GM13976 (cell line): ENCODE measurements around the gene IKZF1.

Experiments
- DNase-seq: peaks from one replicate; pipeline ENCODE4 v3.0.0; 2012; ENCODE audit warnings: low spot score
- CTCF ChIP-seq: IDR thresholded peaks from 2 replicates; pipeline ENCODE4 v1.5.1; 2012; ENCODE audit warnings: borderline replicate concordance, mild to moderate bottlenecking; ENCODE audit not compliant: insufficient read depth; ENCODE audit errors: extremely low read depth, missing control alignments, control extremely low read depth
- in situ Hi-C: fragments of 300-500 bp; cut with MboI; formaldehyde crosslinking; loops from one replicate; pipeline ENCODE4 v1.12.0; 2022; ENCODE audit warnings: low sequenced_read_pairs, mixed read lengths, inconsistent platforms; ENCODE audit not compliant: unreplicated experiment

The IKZF1 gene

DNA sequence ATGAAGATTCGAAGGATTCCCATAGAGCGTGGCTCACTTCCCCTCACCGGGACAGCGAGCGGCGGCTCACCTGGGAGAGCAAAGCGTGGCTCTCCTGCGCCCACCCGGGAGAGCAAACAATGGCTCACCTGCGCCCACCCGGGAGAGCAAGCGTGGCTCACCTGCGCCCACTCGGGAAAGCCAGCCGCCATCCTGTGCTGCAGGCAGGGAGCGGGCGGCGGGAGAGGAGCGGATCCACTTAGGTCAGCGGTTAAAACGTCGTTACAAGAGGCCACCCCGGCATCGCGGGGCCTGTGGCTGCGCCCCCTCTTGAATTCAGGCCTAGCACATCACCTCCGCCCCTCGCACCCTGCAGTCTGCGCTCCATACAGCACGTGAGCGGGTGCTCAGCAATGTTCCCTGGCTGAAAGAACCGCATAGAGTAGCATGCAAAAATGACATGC, 146.1 kb downstream of the IKZF1 start:
- no peak for DNase-seq
- no peak for TF ChIP-seq CTCF
- in situ Hi-C loops, result loop anchor here (25.0 kb wide), 2 partner anchors 212 to 712 kb away; no protein-coding TSS in a partner anchor
